IMR-90 (cell line): Measurements from ENCODE around the gene CD81. TPM values are rescaled to one million over a fixed set of nuclear protein-coding genes. Genes with fewer than 3 reads are reported as not detected.

Experiments used
- ATAC-seq: fragments of 200-7000 bp; cut with Tn5 transposase; 2 replicates; pipeline ENCODE4 v1.9.1; 2020; ENCODE audit warnings: low read depth, mild to moderate bottlenecking, moderate library complexity
- BruUV-seq: library from RNA; stranded (reverse); fragments of 400-500 nt; replicated peaks from 2 replicates; lab custom pipeline; 2021; lab: Mats Ljungman, UMichigan
- CTCF ChIA-PET: fragments of 300-600 bp; formaldehyde crosslinking; extraction: SDS; loops from one replicate; lab custom pipeline; 2021; ENCODE audit warnings: antibody characterized with exemption; lab: Yijun Ruan, JAX
- POLR2A ChIA-PET: fragments of 300-600 bp; sonication (Branson Sonifier 250); formaldehyde crosslinking; loops from one replicate; lab custom pipeline; 2022; ENCODE audit warnings: antibody characterized with exemption; ENCODE audit not compliant: unreplicated experiment; lab: Charles Lee
- DNase-seq: peaks from one replicate; pipeline ENCODE4 v3.0.0; 2013
- H2AFZ ChIP-seq: replicated peaks from 2 replicates; pipeline ENCODE3; 2013; ENCODE audit warnings: low read length, mild to moderate bottlenecking; ENCODE audit not compliant: poor library complexity
- H2AK5ac ChIP-seq: 2 replicates; pipeline ENCODE4 v1.6.1; 2013; ENCODE audit warnings: low read depth, low read length, inconsistent platforms
- H2AK9ac ChIP-seq: replicated peaks from 2 replicates; pipeline ENCODE3; 2013; ENCODE audit warnings: mild to moderate bottlenecking, low read depth, low read length, moderate library complexity; ENCODE audit not compliant: poor library complexity
- H2BK120ac ChIP-seq: 2 replicates; pipeline ENCODE4 v1.6.1; 2013; ENCODE audit warnings: low read depth, low read length, inconsistent platforms
- H2BK15ac ChIP-seq: 3 replicates; pipeline ENCODE4 v1.6.1; 2013; ENCODE audit warnings: low read depth, low read length, inconsistent platforms
- H2BK20ac ChIP-seq: 2 replicates; pipeline ENCODE4 v1.6.1; 2013; ENCODE audit warnings: low read depth, mild to moderate bottlenecking, inconsistent platforms, low read length, moderate library complexity
- H2BK5ac ChIP-seq: 2 replicates; pipeline ENCODE4 v1.6.1; 2013; ENCODE audit warnings: mild to moderate bottlenecking, low read depth, low read length, inconsistent platforms; ENCODE audit not compliant: poor library complexity, severe bottlenecking
- H3K14ac ChIP-seq: replicated peaks from 2 replicates; pipeline ENCODE4 v1.6.1; 2013; ENCODE audit warnings: low read depth, low read length, inconsistent platforms
- H3K18ac ChIP-seq: 2 replicates; pipeline ENCODE4 v1.6.1; 2013; ENCODE audit warnings: low read depth, low read length, control low read depth
- H3K23ac ChIP-seq: 2 replicates; pipeline ENCODE4 v1.6.1; 2013; ENCODE audit warnings: low read depth, low read length, inconsistent platforms
- H3K27ac ChIP-seq: 2 replicates; pipeline ENCODE4 v1.5.1; 2013; ENCODE audit warnings: mild to moderate bottlenecking, control low read depth, low read length; ENCODE audit not compliant: insufficient read depth
- H3K27me3 ChIP-seq: 2 replicates; pipeline ENCODE4 v1.6.1; 2013; ENCODE audit warnings: low read length; ENCODE audit not compliant: control insufficient read depth, insufficient read depth
- H3K36me3 ChIP-seq: 2 replicates; pipeline ENCODE4 v1.6.1; 2013; ENCODE audit warnings: low read length, mixed read lengths; ENCODE audit not compliant: control insufficient read depth, insufficient read depth
- H3K4ac ChIP-seq: 2 replicates; pipeline ENCODE4 v1.6.1; 2013; ENCODE audit warnings: low read depth, low read length, inconsistent platforms
- H3K4me1 ChIP-seq: 2 replicates; pipeline ENCODE4 v1.6.1; 2013; ENCODE audit warnings: low read length, mixed read lengths; ENCODE audit not compliant: control insufficient read depth, insufficient read depth
- H3K4me2 ChIP-seq: 2 replicates; pipeline ENCODE4 v1.6.1; 2013; ENCODE audit warnings: low read depth, mild to moderate bottlenecking, control low read depth, low read length, moderate library complexity
- H3K4me3 ChIP-seq: 2 replicates; pipeline ENCODE4 v1.5.1; 2013; ENCODE audit warnings: low read depth, mild to moderate bottlenecking, control low read depth, low read length, moderate library complexity; ENCODE audit not compliant: insufficient read depth
- H3K56ac ChIP-seq: 2 replicates; pipeline ENCODE4 v1.6.1; 2013; ENCODE audit warnings: low read length, inconsistent platforms; ENCODE audit not compliant: insufficient read depth; ENCODE audit errors: extremely low read depth
- H3K79me1 ChIP-seq, 2 experiments: 2 replicates each; pipeline ENCODE4 v1.6.1; 2013; ENCODE audit warnings: low read length in 2 of 2, inconsistent platforms in 1 of 2, low read depth in 1 of 2
- H3K9ac ChIP-seq: 2 replicates; pipeline ENCODE4 v1.6.1; 2013; ENCODE audit warnings: low read depth, low read length, control low read depth
- H3K9me1 ChIP-seq: 2 replicates; pipeline ENCODE4 v1.6.1; 2013; ENCODE audit warnings: low read length, inconsistent platforms; ENCODE audit not compliant: insufficient read depth
- H3K9me3 ChIP-seq: 2 replicates; pipeline ENCODE4 v1.6.1; 2013; ENCODE audit warnings: low read length; ENCODE audit not compliant: control insufficient read depth, insufficient read depth
- H4K20me1 ChIP-seq: 2 replicates; pipeline ENCODE4 v1.6.1; 2013; ENCODE audit warnings: low read length, inconsistent platforms; ENCODE audit not compliant: insufficient read depth
- H4K5ac ChIP-seq: 2 replicates; pipeline ENCODE4 v1.6.1; 2013; ENCODE audit warnings: mild to moderate bottlenecking, low read depth, low read length, control low read depth
- H4K8ac ChIP-seq, 2 experiments: 2 replicates each; pipeline ENCODE4 v1.6.1; 2013; ENCODE audit warnings: low read depth in 2 of 2, low read length in 2 of 2, control low read depth in 1 of 2, inconsistent platforms in 1 of 2
- H4K91ac ChIP-seq: 2 replicates; pipeline ENCODE4 v1.6.1; 2013; ENCODE audit warnings: low read depth, low read length, inconsistent platforms; ENCODE audit not compliant: insufficient read depth
- CHD1 ChIP-seq: IDR thresholded peaks from 2 replicates; pipeline ENCODE4 v1.6.1; 2012; ENCODE audit warnings: low read depth, low read length, improper control_type of control experiment
- FOS ChIP-seq: fragments of 150-350 bp; IDR thresholded peaks from 2 replicates; pipeline ENCODE4 v1.6.1; 2016; ENCODE audit warnings: low read depth, low read length
- MXI1 ChIP-seq: IDR thresholded peaks from 2 replicates; pipeline ENCODE4 v1.6.1; 2012; ENCODE audit warnings: low read depth, mild to moderate bottlenecking, low read length, moderate library complexity, borderline replicate concordance
- RFX5 ChIP-seq: IDR thresholded peaks from 2 replicates; pipeline ENCODE4 v1.8.0; 2012; ENCODE audit warnings: low read depth, mild to moderate bottlenecking, low read length, moderate library complexity
- WGBS, 2 experiments: methylation state at CpG; one replicate each; pipeline versions ENCODE4 v1.1.5 to v1.1.7; 2013; ENCODE audit warnings: missing lambda C conversion rate in 2 of 2; ENCODE audit not compliant: insufficient read length in 1 of 2; ENCODE audit errors: extremely low coverage in 2 of 2; 5-methylcytosine and 5-hydroxymethylcytosine counted together
- dilution Hi-C: fragments of 300-500 bp; cut with HindIII; formaldehyde crosslinking; loops from one replicate; pipeline ENCODE4 v1.14.3; 2018; ENCODE audit warnings: low sequenced_read_pairs; ENCODE audit not compliant: unreplicated experiment
- in situ Hi-C: fragments of 300-500 bp; cut with MboI; formaldehyde crosslinking; loops from 3 replicates; pipeline ENCODE4 v1.14.3; 2019; ENCODE audit warnings: low sequenced_read_pairs, inconsistent platforms, mixed read lengths
- intact Hi-C: fragments of 100-400 bp; cut with micrococcal nuclease; formaldehyde crosslinking; loops from 2 replicates; pipeline ENCODE4 v1.10.0; 2022
- polyA plus RNA-seq, 3 experiments: library from polyadenylated mRNA; depleted of rRNA; stranded (reverse); fragments of >200 nt; gene quantifications; 2 replicates each; pipeline ENCODE4 v1.2.3, GENCODE V29; 2012; ENCODE audit warnings: low replicate concordance in 1 of 3
- total RNA-seq: library from RNA; depleted of rRNA; stranded (reverse); fragments of >200 nt; gene quantifications from 2 replicates; pipeline ENCODE4 v1.2.3, GENCODE V29; 2012

The CD81 gene
- total and polyA plus RNA-seq, 2 of the 4 experiments (the other 2 are of a cell fraction) = 159 to 689 TPM

DNA sequence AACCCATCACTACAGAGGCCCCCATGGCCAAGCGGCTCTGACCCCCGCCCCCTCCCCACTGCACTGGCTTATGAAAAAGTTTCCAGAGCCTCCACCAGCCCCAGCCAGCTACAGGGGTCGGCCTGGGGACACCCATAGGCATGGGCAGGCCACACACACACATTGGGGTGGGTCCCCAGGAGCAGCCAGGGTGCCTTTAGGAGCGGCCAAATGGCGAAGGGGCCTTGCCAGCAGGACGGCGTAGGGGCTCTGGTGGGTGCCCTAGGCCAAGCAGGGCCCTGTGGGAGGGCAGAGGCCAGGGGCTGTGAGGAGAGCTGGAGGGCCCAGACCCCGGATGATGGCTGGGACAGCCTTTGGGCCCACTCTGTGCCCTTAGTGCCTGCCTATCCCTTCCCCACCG lies 33.5 kb downstream of the CD81 start:
- H3K4ac ChIP-seq = no peak overlapping the region
- H2BK15ac ChIP-seq = no peak overlapping the region
- dilution Hi-C loops = no loop called here
- ChIA-PET POLR2A (no interaction called here), CTCF (interaction anchor here (1.0 kb wide), 1 partner anchor 9 kb away, joined by 3 read pairs; no protein-coding TSS in a partner anchor)
- no peak overlapping the region for H2AK9ac ChIP-seq
- H3K4me2 ChIP-seq = no peak overlapping the region
- no peak overlapping the region for H3K14ac ChIP-seq
- no peak overlapping the region for H3K27ac ChIP-seq
- in situ Hi-C loops = no loop called here
- no peak overlapping the region for H2AK5ac ChIP-seq
- H2BK120ac ChIP-seq = no peak overlapping the region
- H4K5ac ChIP-seq = no peak overlapping the region
- H3K27me3 ChIP-seq = peaks cover 21% of the 10 kb centered on the region
- no peaks in the 10 kb centered on the region for H3K9me3 ChIP-seq
- no peak overlapping the region for H3K23ac ChIP-seq
- no TSS peak for BruUV-seq
- H2AFZ ChIP-seq = no peak overlapping the region
- H3K9me1 ChIP-seq = no peaks in the 10 kb centered on the region
- H3K36me3 ChIP-seq = no peaks in the 10 kb centered on the region
- H3K79me1 ChIP-seq = no peaks in the 10 kb centered on the region
- WGBS, 2 experiments = no CpG with 5 or more reads among the region's 9 CpGs
- no peak overlapping the region for H4K91ac ChIP-seq
- DNase-seq = no peak
- intact Hi-C loops = no loop called here
- ATAC-seq = no peak
- H3K9ac ChIP-seq = no peak overlapping the region
- no peak overlapping the region for H3K56ac ChIP-seq
- no peaks in the 10 kb centered on the region for H3K4me1 ChIP-seq
- H2BK20ac ChIP-seq = no peak overlapping the region
- H2BK5ac ChIP-seq = no peak overlapping the region
- no peak for TF ChIP-seq RFX5
- TF ChIP-seq CHD1 = no peak
- TF ChIP-seq FOS = no peak
- TF ChIP-seq MXI1 = no peak
- H3K18ac ChIP-seq = no peak overlapping the region
- H4K20me1 ChIP-seq = no peaks in the 10 kb centered on the region
- H3K4me3 ChIP-seq = no peak overlapping the region
- no peak overlapping the region for H4K8ac ChIP-seq
